SH-SY5Y (cell line): ENCODE results near the gene FBRSL1.

Experiments
- GATA2 ChIP-seq: IDR thresholded peaks from 2 replicates; pipeline ENCODE4 v1.6.1; 2011; ENCODE audit warnings: mild to moderate bottlenecking, low read depth, low read length
- GATA3 ChIP-seq: IDR thresholded peaks from 2 replicates; pipeline ENCODE4 v1.6.1; 2011; ENCODE audit warnings: low read depth, mild to moderate bottlenecking, low read length, moderate library complexity

- no peak for TF ChIP-seq GATA3
- no peak for TF ChIP-seq GATA2
Observed at GRCh38 chr12:132454933-132455418, 35.0 kb upstream of the FBRSL1 start.
